ENCODE measurements around the gene PARP16. TPM values are rescaled to one million over a fixed set of nuclear protein-coding genes. Genes with fewer than 3 reads are reported as not detected.

PARP16 gene
- total and polyA plus RNA-seq, 2 donors (not counting 1 experiment from before 2014, with no cell fraction given): 3.6 to 4.9 TPM

DNA sequence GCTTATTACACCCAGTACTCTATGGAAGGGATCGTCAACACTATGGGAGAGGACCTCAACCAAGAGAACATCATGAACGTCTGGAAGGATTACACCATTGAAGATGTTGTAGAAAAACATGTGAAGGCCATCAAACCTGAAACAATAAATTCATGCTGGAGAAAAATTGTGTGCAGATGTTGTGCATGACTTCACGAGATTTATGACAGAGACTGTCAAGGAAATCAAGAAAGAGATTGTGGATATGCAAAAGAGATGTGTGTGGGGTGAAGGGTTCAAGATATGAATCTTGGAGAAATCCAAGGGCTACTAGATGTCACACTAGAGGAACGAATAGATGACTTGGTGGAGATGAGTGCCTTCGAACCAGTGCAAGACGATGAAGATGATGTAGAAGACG, 3.5 kb upstream of the PARP16 start:
- H3K4me3 ChIP-seq (replicated peaks in 1 of 4; ENCODE audit: control extremely low read depth in 1 of 4, insufficient read depth in 1 of 4, low read depth in 3 of 4, low read length in 4 of 4): no peak overlapping the region
- no peaks in the 10 kb centered on the region for H3K36me3 ChIP-seq (ENCODE audit: control insufficient read depth, insufficient read depth, low read length)
- TF ChIP-seq, protein P1, sequence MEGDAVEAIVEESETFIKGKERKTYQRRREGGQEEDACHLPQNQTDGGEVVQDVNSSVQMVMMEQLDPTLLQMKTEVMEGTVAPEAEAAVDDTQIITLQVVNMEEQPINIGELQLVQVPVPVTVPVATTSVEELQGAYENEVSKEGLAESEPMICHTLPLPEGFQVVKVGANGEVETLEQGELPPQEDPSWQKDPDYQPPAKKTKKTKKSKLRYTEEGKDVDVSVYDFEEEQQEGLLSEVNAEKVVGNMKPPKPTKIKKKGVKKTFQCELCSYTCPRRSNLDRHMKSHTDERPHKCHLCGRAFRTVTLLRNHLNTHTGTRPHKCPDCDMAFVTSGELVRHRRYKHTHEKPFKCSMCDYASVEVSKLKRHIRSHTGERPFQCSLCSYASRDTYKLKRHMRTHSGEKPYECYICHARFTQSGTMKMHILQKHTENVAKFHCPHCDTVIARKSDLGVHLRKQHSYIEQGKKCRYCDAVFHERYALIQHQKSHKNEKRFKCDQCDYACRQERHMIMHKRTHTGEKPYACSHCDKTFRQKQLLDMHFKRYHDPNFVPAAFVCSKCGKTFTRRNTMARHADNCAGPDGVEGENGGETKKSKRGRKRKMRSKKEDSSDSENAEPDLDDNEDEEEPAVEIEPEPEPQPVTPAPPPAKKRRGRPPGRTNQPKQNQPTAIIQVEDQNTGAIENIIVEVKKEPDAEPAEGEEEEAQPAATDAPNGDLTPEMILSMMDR (conservative IDR thresholded peaks at IDR 0.05 in 1 of 2, IDR thresholded peaks at IDR 0.05 in 1 of 2; ENCODE audit: low read depth in 1 of 2, low read length in 2 of 2): no peak
- no peak for TF ChIP-seq EZH2 (IDR thresholded peaks at IDR 0.05; ENCODE audit: low read length, missing control alignments)
- H3K79me2 ChIP-seq (ENCODE audit: control insufficient read depth, insufficient read depth, low read length): no peaks in the 10 kb centered on the region
- peaks cover 3% of the 10 kb centered on the region for H3K27me3 ChIP-seq (ENCODE audit: control insufficient read depth, insufficient read depth, low read length)
- H3K9ac ChIP-seq (ENCODE audit: insufficient read depth, low read length): no peak overlapping the region
- H4K20me1 ChIP-seq (ENCODE audit: control insufficient read depth, extremely low read depth, insufficient read depth, low read length): no peaks in the 10 kb centered on the region
- no peak overlapping the region for H2AFZ ChIP-seq (ENCODE audit: low read length)
- peaks cover 5% of the 10 kb centered on the region for H3K4me1 ChIP-seq (ENCODE audit: control insufficient read depth, extremely low read depth, insufficient read depth, low read length)
- no peak overlapping the region for H3K27ac ChIP-seq (ENCODE audit: insufficient read depth, low read length)
- no peak for DNase-seq (ENCODE audit: low read depth in 2 of 2)
- H3K4me2 ChIP-seq (ENCODE audit: extremely low read depth, insufficient read depth, low read length): no peak overlapping the region
- no peaks in the 10 kb centered on the region for H3K9me3 ChIP-seq (ENCODE audit: control insufficient read depth, insufficient read depth, low read depth, low read length)

DNA sequence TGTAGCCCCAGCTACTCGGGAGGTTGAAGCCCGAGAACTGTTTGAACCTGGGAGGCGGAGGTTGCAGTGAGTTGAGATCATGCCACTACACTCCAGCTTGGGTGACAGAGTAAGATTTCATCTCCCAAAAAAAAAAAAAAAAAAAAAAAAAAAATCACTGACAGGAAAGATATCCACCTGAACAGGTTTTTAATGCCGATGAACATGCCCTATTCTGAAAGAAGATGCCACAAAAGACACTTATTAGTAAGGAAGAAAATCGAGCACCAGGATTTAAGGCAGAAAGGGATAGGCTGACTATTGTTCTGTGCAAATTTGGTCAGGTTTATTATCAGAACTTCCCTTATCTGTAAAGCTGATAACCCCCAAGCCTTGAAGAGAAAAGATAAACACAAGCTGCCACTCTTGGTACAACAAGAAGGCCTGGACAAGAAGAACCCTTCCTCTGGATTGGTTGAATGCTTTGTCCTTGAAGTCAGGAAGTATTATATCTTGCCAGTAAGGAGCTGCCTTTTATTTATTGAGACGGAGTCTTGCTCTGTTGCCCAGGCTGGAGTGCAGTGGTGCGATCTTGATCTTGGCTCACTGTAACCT, 2.7 kb upstream of the PARP16 start:
- Histone ChIP-seq H4K20me1 (ENCODE audit: control insufficient read depth, extremely low read depth, insufficient read depth, low read length) (no peaks in the 10 kb centered on the region), H3K9ac (ENCODE audit: insufficient read depth, low read length) (no peak overlapping the region), H3K27ac (ENCODE audit: insufficient read depth, low read length) (no peak overlapping the region), H2AFZ (ENCODE audit: low read length) (no peak overlapping the region), H3K36me3 (ENCODE audit: control insufficient read depth, insufficient read depth, low read length) (no peaks in the 10 kb centered on the region), H3K4me3 (replicated peaks in 1 of 4; ENCODE audit: control extremely low read depth in 1 of 4, insufficient read depth in 1 of 4, low read depth in 3 of 4, low read length in 4 of 4) (no peak overlapping the region), H3K4me1 (ENCODE audit: control insufficient read depth, extremely low read depth, insufficient read depth, low read length) (peaks cover 5% of the 10 kb centered on the region), H3K4me2 (ENCODE audit: extremely low read depth, insufficient read depth, low read length) (no peak overlapping the region), H3K9me3 (ENCODE audit: control insufficient read depth, insufficient read depth, low read depth, low read length) (no peaks in the 10 kb centered on the region), H3K79me2 (ENCODE audit: control insufficient read depth, insufficient read depth, low read length) (no peaks in the 10 kb centered on the region), H3K27me3 (ENCODE audit: control insufficient read depth, insufficient read depth, low read length) (peaks cover 3% of the 10 kb centered on the region)
- TF ChIP-seq EZH2 (IDR thresholded peaks at IDR 0.05; ENCODE audit: low read length, missing control alignments): no peak
- TF ChIP-seq, protein P1 (conservative IDR thresholded peaks at IDR 0.05 in 1 of 2, IDR thresholded peaks at IDR 0.05 in 1 of 2; ENCODE audit: low read depth in 1 of 2, low read length in 2 of 2): no peak
- DNase-seq (ENCODE audit: low read depth in 2 of 2): no peak

DNA sequence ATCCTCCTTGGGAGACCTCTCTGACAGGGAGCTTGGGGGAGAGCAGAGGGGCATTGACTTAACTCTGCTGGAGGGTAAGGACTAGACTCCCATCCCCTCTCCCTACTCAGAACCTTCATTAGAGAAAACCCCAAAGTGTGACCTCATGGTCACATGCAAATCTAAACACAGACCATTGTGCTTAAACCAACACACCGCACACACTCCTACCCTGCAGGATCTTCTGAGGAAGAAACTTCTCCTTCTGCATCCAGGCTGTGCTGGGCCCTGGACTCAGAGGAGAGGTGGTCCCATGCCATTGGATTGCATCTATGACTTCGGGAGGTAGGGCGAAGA, 805 bp upstream of the PARP16 start:
- H3K27ac ChIP-seq (ENCODE audit: insufficient read depth, low read length): no peak overlapping the region
- H3K4me1 ChIP-seq (ENCODE audit: control insufficient read depth, extremely low read depth, insufficient read depth, low read length): peaks cover 5% of the 10 kb centered on the region
- H3K9me3 ChIP-seq (ENCODE audit: control insufficient read depth, insufficient read depth, low read depth, low read length): no peaks in the 10 kb centered on the region
- peaks cover 3% of the 10 kb centered on the region for H3K27me3 ChIP-seq (ENCODE audit: control insufficient read depth, insufficient read depth, low read length)
- no peak overlapping the region for H2AFZ ChIP-seq (ENCODE audit: low read length)
- H3K9ac ChIP-seq (ENCODE audit: insufficient read depth, low read length): no peak overlapping the region
- no peak overlapping the region for H3K4me3 ChIP-seq (replicated peaks in 1 of 4; ENCODE audit: control extremely low read depth in 1 of 4, insufficient read depth in 1 of 4, low read depth in 3 of 4, low read length in 4 of 4)
- no peak overlapping the region for H3K4me2 ChIP-seq (ENCODE audit: extremely low read depth, insufficient read depth, low read length)
- DNase-seq (ENCODE audit: low read depth in 2 of 2): no peak
- no peaks in the 10 kb centered on the region for H3K36me3 ChIP-seq (ENCODE audit: control insufficient read depth, insufficient read depth, low read length)
- no peaks in the 10 kb centered on the region for H3K79me2 ChIP-seq (ENCODE audit: control insufficient read depth, insufficient read depth, low read length)
- TF ChIP-seq, protein P1 (conservative IDR thresholded peaks at IDR 0.05 in 1 of 2, IDR thresholded peaks at IDR 0.05 in 1 of 2; ENCODE audit: low read depth in 1 of 2, low read length in 2 of 2): no peak
- TF ChIP-seq EZH2 (IDR thresholded peaks at IDR 0.05; ENCODE audit: low read length, missing control alignments): no peak
- H4K20me1 ChIP-seq (ENCODE audit: control insufficient read depth, extremely low read depth, insufficient read depth, low read length): no peaks in the 10 kb centered on the region

Data from fibroblast of lung (primary cell).